Gastroesophageal sphincter (tissue), 3 donors: ENCODE measurements around the gene RASA4.
"Not testable (repeated sequence)": the region's sequence is repeated elsewhere in the genome, so short reads cannot be mapped to it uniquely, and the experiment has no call there.

Source experiments
- CTCF ChIP-seq, 4 experiments: fragments of 200-600 bp in 2 of 4; fragments of 450-650 bp in 2 of 4; sonication (generic) in 1 of 4; IDR thresholded peaks; one replicate each; pipeline ENCODE4 v1.5.1; 2017 to 2019; ENCODE audit warnings: antibody characterized with exemption in 4 of 4, mild to moderate bottlenecking in 2 of 4, moderate library complexity in 2 of 4
- EP300 ChIP-seq: sonication (generic); formaldehyde crosslinking; IDR thresholded peaks from one replicate; pipeline ENCODE4 v1.6.1; 2017; ENCODE audit warnings: antibody characterized with exemption, mild to moderate bottlenecking

- TF ChIP-seq EP300; CTCF (IDR thresholded peaks at IDR 0.05): not testable (repeated sequence)
These were observed 26.8 kb upstream of the RASA4 start for GRCh38 chr7:102643404-102643803.
